ENCODE results near the gene IFT122. TPM values are rescaled to one million over a fixed set of nuclear protein-coding genes. Genes with fewer than 3 reads are reported as not detected.

Gene IFT122
- total RNA-seq, 2 experiments from 2014 or later, result 18.4 to 22.6 TPM

GRCh38 chr3:129440618-129441190 is 680 bp downstream of the IFT122 start:
- Mint-ChIP-seq H3K4me1 (peaks cover 58% of the 10 kb centered on the region), H3K4me3 (peak overlapping the region; percentile 100), H3K27me3 (no peaks in the 10 kb centered on the region), H3K27ac (peak overlapping the region; percentile 91), H3K36me3 (ENCODE audit: low read depth) (peaks cover 38% of the 10 kb centered on the region), H3K9me3 (ENCODE audit: low read depth) (no peaks in the 10 kb centered on the region)
- no peak for ATAC-seq
- DNase-seq, result no peak
- intact Hi-C loops (cut with DNase I, micrococcal nuclease), result loop anchor here (1.0 to 10.0 kb wide), 16 partner anchors 12 to 1304 kb away; partner anchors contain the start of genes EFCAB12 (in 2 of the 2), ACAD9 (in 1 of the 2), ISY1 (in 1 of the 2) and PIK3R4 (in 1 of the 2)
- ChIA-PET CTCF (interaction anchor here (0.6 to 4.0 kb wide), 8 partner anchors 8 to 416 kb away, joined by 3 to 23 read pairs (median 5); partner anchors contain the start of gene EFCAB12), POLR2A (interaction anchor here (0.6 to 3.2 kb wide), 5 partner anchors 11 to 453 kb away, joined by 3 to 24 read pairs (median 6); partner anchors contain the start of genes EFCAB12 and TMCC1)

GRCh38 chr3:129441215-129441614 is 1.2 kb downstream of the IFT122 start:
- no peak for ATAC-seq
- no peaks in the 10 kb centered on the region for H3K27me3 Mint-ChIP-seq
- peak; percentile 32 for DNase-seq
- peak overlapping the region; percentile 91 for H3K27ac Mint-ChIP-seq
- intact Hi-C loops (cut with DNase I, micrococcal nuclease), result loop anchor here (2.0 to 10.0 kb wide), 5 partner anchors 319 to 1304 kb away; partner anchors contain the start of genes PIK3R4 (in 1 of the 2) and RAB43 (in 1 of the 2)
- peak overlapping the region; percentile 100 for H3K4me3 Mint-ChIP-seq
- H3K36me3 Mint-ChIP-seq (ENCODE audit: low read depth), result peaks cover 35% of the 10 kb centered on the region
- H3K4me1 Mint-ChIP-seq, result peaks cover 54% of the 10 kb centered on the region
- ChIA-PET POLR2A (interaction anchor here (0.6 to 3.2 kb wide), 4 partner anchors 14 to 452 kb away, joined by 3 to 24 read pairs (median 6); partner anchors contain the start of genes EFCAB12 and TMCC1), CTCF (interaction anchor here (0.9 to 4.0 kb wide), 4 partner anchors 10 to 58 kb away, joined by 4 to 23 read pairs (median 6); no protein-coding TSS in a partner anchor)
- H3K9me3 Mint-ChIP-seq (ENCODE audit: low read depth), result no peaks in the 10 kb centered on the region

- ATAC-seq (no peak), DNase-seq (no peak)
- ChIA-PET POLR2A (interaction anchor here (0.6 to 3.2 kb wide), 2 partner anchors 18 to 41 kb away, joined by 3 to 24 read pairs; no protein-coding TSS in a partner anchor), CTCF (interaction anchor here (1.7 to 4.0 kb wide), 3 partner anchors 9 to 58 kb away, joined by 5 to 23 read pairs (median 6); no protein-coding TSS in a partner anchor)
- Mint-ChIP-seq H3K9me3 (ENCODE audit: low read depth) (no peaks in the 10 kb centered on the region), H3K4me1 (peaks cover 48% of the 10 kb centered on the region), H3K27me3 (no peaks in the 10 kb centered on the region), H3K36me3 (ENCODE audit: low read depth) (peaks cover 29% of the 10 kb centered on the region), H3K27ac (peak overlapping the region; percentile 91), H3K4me3 (peak overlapping the region; percentile 100)
- intact Hi-C loops (cut with DNase I, micrococcal nuclease), result loop anchor here (2.0 to 10.0 kb wide), 5 partner anchors 319 to 1303 kb away; partner anchors contain the start of genes PIK3R4 (in 1 of the 2) and RAB43 (in 1 of the 2)
These were observed 1.8 kb downstream of the IFT122 start for GRCh38 chr3:129441782-129442181.

GRCh38 chr3:129442486-129442885 is 2.5 kb downstream of the IFT122 start:
- no peak overlapping the region for H3K4me3 Mint-ChIP-seq
- ChIA-PET CTCF (interaction anchor here (1.9 kb wide), 1 partner anchor 8 kb away, joined by 6 read pairs; no protein-coding TSS in a partner anchor), POLR2A (no interaction called here)
- DNase-seq (no peak), ATAC-seq (no peak)
- intact Hi-C loops (cut with DNase I, micrococcal nuclease), result loop anchor here (5.0 to 10.0 kb wide), 4 partner anchors 320 to 1302 kb away; partner anchors contain the start of genes PIK3R4 (in 1 of the 2) and RAB43 (in 1 of the 2)
- peaks cover 43% of the 10 kb centered on the region for H3K4me1 Mint-ChIP-seq
- H3K36me3 Mint-ChIP-seq (ENCODE audit: low read depth), result peaks cover 23% of the 10 kb centered on the region
- no peaks in the 10 kb centered on the region for H3K9me3 Mint-ChIP-seq (ENCODE audit: low read depth)
- peak overlapping the region; percentile 68 for H3K27ac Mint-ChIP-seq
- H3K27me3 Mint-ChIP-seq, result no peaks in the 10 kb centered on the region

- ATAC-seq, result no peak
- Mint-ChIP-seq H3K27ac (peak overlapping the region; percentile 68), H3K27me3 (no peaks in the 10 kb centered on the region), H3K4me1 (peaks cover 38% of the 10 kb centered on the region), H3K36me3 (ENCODE audit: low read depth) (peaks cover 19% of the 10 kb centered on the region), H3K9me3 (ENCODE audit: low read depth) (no peaks in the 10 kb centered on the region), H3K4me3 (no peak overlapping the region)
- POLR2A ChIA-PET, result no interaction called here
- CTCF ChIA-PET, result no interaction called here
- intact Hi-C loops (cut with DNase I, micrococcal nuclease), result loop anchor here (5.0 to 10.0 kb wide), 4 partner anchors 321 to 1302 kb away; partner anchors contain the start of genes PIK3R4 (in 1 of the 2) and RAB43 (in 1 of the 2)
- no peak for DNase-seq
These were observed 2.9 kb downstream of the IFT122 start for GRCh38 chr3:129442947-129443346.

GRCh38 chr3:129445471-129445870 is 5.4 kb downstream of the IFT122 start:
- no peak overlapping the region for H3K27ac Mint-ChIP-seq
- H3K27me3 Mint-ChIP-seq, result no peaks in the 10 kb centered on the region
- DNase-seq, result no peak
- ChIA-PET POLR2A (no interaction called here), CTCF (interaction anchor here (0.7 to 2.0 kb wide), 2 partner anchors 37 to 62 kb away, joined by 4 read pairs; no protein-coding TSS in a partner anchor)
- no peak overlapping the region for H3K4me3 Mint-ChIP-seq
- H3K4me1 Mint-ChIP-seq, result peaks cover 38% of the 10 kb centered on the region
- ATAC-seq, result no peak
- H3K9me3 Mint-ChIP-seq (ENCODE audit: low read depth), result no peaks in the 10 kb centered on the region
- H3K36me3 Mint-ChIP-seq (ENCODE audit: low read depth), result peaks cover 8% of the 10 kb centered on the region
- intact Hi-C loops (cut with DNase I, micrococcal nuclease), result loop anchor here in 1 of 2 experiments (10.0 kb wide), 1 partner anchor 1299 kb away; the partner anchor contains the start of gene PIK3R4

- ChIA-PET CTCF (no interaction called here), POLR2A (no interaction called here)
- intact Hi-C loops (cut with DNase I, micrococcal nuclease), result loop anchor here in 1 of 2 experiments (10.0 kb wide), 1 partner anchor 1298 kb away; the partner anchor contains the start of gene PIK3R4
- Mint-ChIP-seq H3K36me3 (ENCODE audit: low read depth) (peaks cover 9% of the 10 kb centered on the region), H3K27ac (no peak overlapping the region), H3K27me3 (no peaks in the 10 kb centered on the region), H3K4me3 (no peak overlapping the region), H3K9me3 (ENCODE audit: low read depth) (no peaks in the 10 kb centered on the region), H3K4me1 (peaks cover 30% of the 10 kb centered on the region)
- ATAC-seq, result no peak
- DNase-seq, result no peak
These were observed 6.9 kb downstream of the IFT122 start for GRCh38 chr3:129446926-129447325.

GRCh38 chr3:129448186-129448895 is 8.3 kb downstream of the IFT122 start:
- no peak for ATAC-seq
- H3K4me1 Mint-ChIP-seq, result peaks cover 16% of the 10 kb centered on the region
- ChIA-PET POLR2A (no interaction called here), CTCF (interaction anchor here (0.7 to 1.0 kb wide), 2 partner anchors 8 to 25 kb away, joined by 3 to 5 read pairs; partner anchors contain the start of genes IFT122 and MBD4)
- H3K36me3 Mint-ChIP-seq (ENCODE audit: low read depth), result peaks cover 15% of the 10 kb centered on the region
- H3K4me3 Mint-ChIP-seq, result no peak overlapping the region
- no peaks in the 10 kb centered on the region for H3K9me3 Mint-ChIP-seq (ENCODE audit: low read depth)
- intact Hi-C loops (cut with DNase I, micrococcal nuclease), result loop anchor here in 1 of 2 experiments (10.0 kb wide), 1 partner anchor 1296 kb away; the partner anchor contains the start of gene PIK3R4
- DNase-seq, result no peak
- no peak overlapping the region for H3K27ac Mint-ChIP-seq
- no peaks in the 10 kb centered on the region for H3K27me3 Mint-ChIP-seq

- ChIA-PET POLR2A (no interaction called here), CTCF (no interaction called here)
- no peaks in the 10 kb centered on the region for H3K27me3 Mint-ChIP-seq
These were observed 9.5 kb downstream of the IFT122 start for GRCh38 chr3:129449279-129450115.

GRCh38 chr3:129453732-129454131 is 13.7 kb downstream of the IFT122 start:
- no peak overlapping the region for H3K27ac Mint-ChIP-seq
- intact Hi-C loops (cut with DNase I, micrococcal nuclease), result no loop called here
- DNase-seq (no peak), ATAC-seq (no peak)
- no peak overlapping the region for H3K4me3 Mint-ChIP-seq
- peaks cover 9% of the 10 kb centered on the region for H3K4me1 Mint-ChIP-seq
- no peaks in the 10 kb centered on the region for H3K27me3 Mint-ChIP-seq
- peaks cover 18% of the 10 kb centered on the region for H3K36me3 Mint-ChIP-seq (ENCODE audit: low read depth)
- ChIA-PET POLR2A (interaction anchor here (0.7 kb wide), 1 partner anchor 156 kb away, joined by 3 read pairs; no protein-coding TSS in a partner anchor), CTCF (interaction anchor here (0.5 to 0.8 kb wide), 2 partner anchors 13 to 330 kb away, joined by 3 to 4 read pairs; no protein-coding TSS in a partner anchor)
- no peaks in the 10 kb centered on the region for H3K9me3 Mint-ChIP-seq (ENCODE audit: low read depth)

More at GRCh38 chr3:129449279-129450115, 9.5 kb downstream of the IFT122 start:
- intact Hi-C loops (cut with DNase I, micrococcal nuclease), result loop anchor here in 1 of 2 experiments (10.0 kb wide), 1 partner anchor 1295 kb away; the partner anchor contains the start of gene PIK3R4
- ATAC-seq (no peak), DNase-seq (no peak)
- H3K36me3 Mint-ChIP-seq (ENCODE audit: low read depth), result peaks cover 13% of the 10 kb centered on the region
- no peak overlapping the region for H3K4me3 Mint-ChIP-seq
- H3K4me1 Mint-ChIP-seq, result peaks cover 9% of the 10 kb centered on the region
- no peaks in the 10 kb centered on the region for H3K9me3 Mint-ChIP-seq (ENCODE audit: low read depth)
- no peak overlapping the region for H3K27ac Mint-ChIP-seq

Measured in activated CD4-positive, alpha-beta T cell treated with anti-CD3 and anti-CD28 coated beads for 36 hours (primary cell).